ENCODE measurements around the gene RCBTB2. TPM values are rescaled to one million over a fixed set of nuclear protein-coding genes. Genes with fewer than 3 reads are reported as not detected.

Gene RCBTB2
- total and polyA plus RNA-seq, 4 donors, result 4.1 to 9.0 (median 5.4) TPM

DNA sequence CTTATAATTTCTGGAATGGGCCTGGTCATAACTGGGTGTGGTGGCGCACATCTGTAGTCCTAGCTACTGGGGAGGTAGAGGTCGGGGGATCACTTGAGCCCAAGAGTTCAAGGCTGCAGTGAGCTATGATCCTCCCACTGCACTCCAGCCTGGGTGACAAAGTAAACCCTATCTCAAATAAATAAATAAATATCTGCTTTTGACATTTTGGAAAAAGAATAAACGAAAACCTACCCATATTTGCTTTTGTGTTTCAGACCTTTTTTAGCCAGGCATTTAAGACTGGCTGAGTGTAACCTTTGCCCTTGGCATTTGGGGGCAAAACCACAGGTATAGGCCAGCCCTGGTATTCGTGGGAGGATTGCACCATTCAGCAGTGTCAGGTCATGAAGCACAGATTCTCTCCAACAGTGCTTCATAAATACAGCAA lies 14.8 kb upstream of the RCBTB2 start (continued):
- TF ChIP-seq YY1 (IDR thresholded peaks at IDR 0.05), result peak; percentile 76
- peak; percentile 94 for TF ChIP-seq SP1 (IDR thresholded peaks at IDR 0.05)
- peak in 1 of 2 donors; percentile 29 for TF ChIP-seq GABPA (IDR thresholded peaks at IDR 0.05 in 1 of 2, conservative IDR thresholded peaks at IDR 0.05 in 1 of 2)

- no peak for TF ChIP-seq GABPA (IDR thresholded peaks at IDR 0.05 in 1 of 2, conservative IDR thresholded peaks at IDR 0.05 in 1 of 2)
- TF ChIP-seq, protein P1, sequence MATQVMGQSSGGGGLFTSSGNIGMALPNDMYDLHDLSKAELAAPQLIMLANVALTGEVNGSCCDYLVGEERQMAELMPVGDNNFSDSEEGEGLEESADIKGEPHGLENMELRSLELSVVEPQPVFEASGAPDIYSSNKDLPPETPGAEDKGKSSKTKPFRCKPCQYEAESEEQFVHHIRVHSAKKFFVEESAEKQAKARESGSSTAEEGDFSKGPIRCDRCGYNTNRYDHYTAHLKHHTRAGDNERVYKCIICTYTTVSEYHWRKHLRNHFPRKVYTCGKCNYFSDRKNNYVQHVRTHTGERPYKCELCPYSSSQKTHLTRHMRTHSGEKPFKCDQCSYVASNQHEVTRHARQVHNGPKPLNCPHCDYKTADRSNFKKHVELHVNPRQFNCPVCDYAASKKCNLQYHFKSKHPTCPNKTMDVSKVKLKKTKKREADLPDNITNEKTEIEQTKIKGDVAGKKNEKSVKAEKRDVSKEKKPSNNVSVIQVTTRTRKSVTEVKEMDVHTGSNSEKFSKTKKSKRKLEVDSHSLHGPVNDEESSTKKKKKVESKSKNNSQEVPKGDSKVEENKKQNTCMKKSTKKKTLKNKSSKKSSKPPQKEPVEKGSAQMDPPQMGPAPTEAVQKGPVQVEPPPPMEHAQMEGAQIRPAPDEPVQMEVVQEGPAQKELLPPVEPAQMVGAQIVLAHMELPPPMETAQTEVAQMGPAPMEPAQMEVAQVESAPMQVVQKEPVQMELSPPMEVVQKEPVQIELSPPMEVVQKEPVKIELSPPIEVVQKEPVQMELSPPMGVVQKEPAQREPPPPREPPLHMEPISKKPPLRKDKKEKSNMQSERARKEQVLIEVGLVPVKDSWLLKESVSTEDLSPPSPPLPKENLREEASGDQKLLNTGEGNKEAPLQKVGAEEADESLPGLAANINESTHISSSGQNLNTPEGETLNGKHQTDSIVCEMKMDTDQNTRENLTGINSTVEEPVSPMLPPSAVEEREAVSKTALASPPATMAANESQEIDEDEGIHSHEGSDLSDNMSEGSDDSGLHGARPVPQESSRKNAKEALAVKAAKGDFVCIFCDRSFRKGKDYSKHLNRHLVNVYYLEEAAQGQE (IDR thresholded peaks at IDR 0.05), result peak; percentile 19
- peak; percentile 73 for TF ChIP-seq SP1 (IDR thresholded peaks at IDR 0.05)
- peak; percentile 15 to 16 for TF ChIP-seq JUND (IDR thresholded peaks at IDR 0.05)
- TF ChIP-seq, protein P2, sequence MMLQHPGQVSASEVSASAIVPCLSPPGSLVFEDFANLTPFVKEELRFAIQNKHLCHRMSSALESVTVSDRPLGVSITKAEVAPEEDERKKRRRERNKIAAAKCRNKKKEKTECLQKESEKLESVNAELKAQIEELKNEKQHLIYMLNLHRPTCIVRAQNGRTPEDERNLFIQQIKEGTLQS (IDR thresholded peaks at IDR 0.05), result no peak
- TF ChIP-seq HNF4A (conservative IDR thresholded peaks at IDR 0.05), result peak; percentile 43 to 73
- TF ChIP-seq MAX (IDR thresholded peaks at IDR 0.05), result peak; percentile 27
- TF ChIP-seq NR2F2 (IDR thresholded peaks at IDR 0.05), result peak; percentile 18
- no peak for TF ChIP-seq RAD21 (IDR thresholded peaks at IDR 0.05)
- TF ChIP-seq RXRA (IDR thresholded peaks at IDR 0.05), result peak; percentile 58 to 64
- TF ChIP-seq CTCF (IDR thresholded peaks at IDR 0.05; ENCODE audit: low read depth, low read length, missing input control), result no peak
- no peak for TF ChIP-seq TAF1 (conservative IDR thresholded peaks at IDR 0.05)
- TF ChIP-seq YY1 (IDR thresholded peaks at IDR 0.05), result no peak
- TF ChIP-seq FOXA1 (IDR thresholded peaks at IDR 0.05), result peak; percentile 20
- peaks cover 2 to 16% (median 8%) of the 10 kb centered on the region in 4 donors for H3K4me1 ChIP-seq (ENCODE audit: control insufficient read depth in 4 of 4, insufficient read depth in 4 of 4, low read length in 3 of 4)
- no peak overlapping the region for H3K4me3 ChIP-seq (ENCODE audit: low read depth in 1 of 3, low read length in 3 of 3)
- no peaks in the 10 kb centered on the region for H3K27me3 ChIP-seq (ENCODE audit: control insufficient read depth in 4 of 4, insufficient read depth in 4 of 4, low read length in 3 of 4)
- no peak for DNase-seq (ENCODE audit: low spot score)
- no peak overlapping the region for H3K27ac ChIP-seq (ENCODE audit: low read depth in 1 of 2, low read length in 2 of 2)
- no peak overlapping the region for H3K9ac ChIP-seq (ENCODE audit: low read depth in 1 of 2, low read length in 2 of 2)
- H3K36me3 ChIP-seq (ENCODE audit: control insufficient read depth in 4 of 4, insufficient read depth in 3 of 4, low read depth in 1 of 4, low read length in 3 of 4), result no peaks in the 10 kb centered on the region
- 39% methylated on average over 3 of the region's 3 CpGs for WGBS
- H3K9me3 ChIP-seq (ENCODE audit: control insufficient read depth in 4 of 4, low read length in 3 of 4), result peaks cover 0 to 2% (median 0%) of the 10 kb centered on the region in 4 donors
Measured at GRCh38 chr13:48545608-48546007, 12.7 kb upstream of the RCBTB2 start.
